HepG2 (cell line): ENCODE results near the gene ERCC2. TPM values are rescaled to one million over a fixed set of nuclear protein-coding genes. Genes with fewer than 3 reads are reported as not detected.
A peak's percentile ranks its signal among the peaks of the same experiment; 100 is the strongest.

ENCODE experiments used
- ARHGAP35 ChIP-seq: sonication (generic); formaldehyde crosslinking; IDR thresholded peaks from 2 replicates; pipeline ENCODE4 v1.9.0; 2022; ENCODE audit warnings: mild to moderate bottlenecking, inconsistent platforms, moderate library complexity, missing genetic modification reagents, borderline replicate concordance
- CC2D1A ChIP-seq: sonication (generic); formaldehyde crosslinking; IDR thresholded peaks from 2 replicates; pipeline ENCODE4 v1.8.1; 2023; ENCODE audit warnings: mild to moderate bottlenecking, missing genetic modification reagents
- GFI1 ChIP-seq: sonication (generic); formaldehyde crosslinking; IDR thresholded peaks from 2 replicates; pipeline ENCODE4 v1.5.0; 2020; ENCODE audit warnings: missing genetic modification reagents, mild to moderate bottlenecking, borderline replicate concordance
- MEF2D ChIP-seq: sonication (generic); formaldehyde crosslinking; IDR thresholded peaks from 2 replicates; pipeline ENCODE4 v1.5.1; 2020; ENCODE audit warnings: mild to moderate bottlenecking, missing genetic modification reagents
- NCOA1 ChIP-seq: sonication (generic); formaldehyde crosslinking; IDR thresholded peaks from 2 replicates; pipeline ENCODE4 v1.9.0; 2021; ENCODE audit warnings: missing genetic modification reagents
- PHF5A ChIP-seq: IDR thresholded peaks from one replicate; pipeline ENCODE4 v1.6.1; 2018; ENCODE audit warnings: low read depth, missing genetic modification reagents; ENCODE audit not compliant: unreplicated experiment
- POLR2A ChIP-seq, 2 experiments: IDR thresholded peaks; 2 replicates each; pipeline ENCODE4 v1.6.1; 2011; ENCODE audit warnings: low read depth in 2 of 2, low read length in 2 of 2, mild to moderate bottlenecking in 1 of 2, moderate library complexity in 1 of 2; ENCODE audit not compliant: insufficient read depth in 1 of 2
- REXO4 ChIP-seq: sonication (generic); formaldehyde crosslinking; IDR thresholded peaks from 2 replicates; pipeline ENCODE4 v1.8.0; 2022; ENCODE audit warnings: missing genetic modification reagents, mild to moderate bottlenecking, borderline replicate concordance
- RFXANK ChIP-seq: IDR thresholded peaks from 2 replicates; pipeline ENCODE4 v1.6.1; 2016
- TAF15 ChIP-seq: fragments of 200-400 bp; formaldehyde crosslinking; IDR thresholded peaks from one replicate; pipeline ENCODE4 v1.6.1; 2018; ENCODE audit warnings: mild to moderate bottlenecking, low read depth, low read length; ENCODE audit not compliant: poor library complexity, severe bottlenecking
- TCF12 ChIP-seq, 2 experiments: fragments of 450-650 bp in 1 of 2; sonication (generic) in 1 of 2; formaldehyde crosslinking in 1 of 2; IDR thresholded peaks; 2 replicates each; pipeline versions ENCODE4 v1.6.1 to v1.8.0; 2017 to 2022; ENCODE audit warnings: antibody characterized with exemption in 1 of 2, mild to moderate bottlenecking in 1 of 2, missing genetic modification reagents in 1 of 2, moderate library complexity in 1 of 2
- ZC3H13 ChIP-seq: sonication (generic); formaldehyde crosslinking; IDR thresholded peaks from 2 replicates; pipeline ENCODE4 v1.8.1; 2023; ENCODE audit warnings: mild to moderate bottlenecking, missing genetic modification reagents, moderate library complexity
- ZNF232 ChIP-seq: sonication (generic); formaldehyde crosslinking; IDR thresholded peaks from 2 replicates; pipeline ENCODE4 v1.4.0; 2020; ENCODE audit warnings: missing genetic modification reagents, borderline replicate concordance
- ZNF850 ChIP-seq: sonication (generic); formaldehyde crosslinking; conservative IDR thresholded peaks from 2 replicates; pipeline ENCODE4 v1.9.0; 2021; ENCODE audit warnings: mild to moderate bottlenecking, missing genetic modification reagents
- polyA plus RNA-seq, 8 experiments: library from polyadenylated mRNA; depleted of rRNA in 3 of 8; stranded (reverse) in 7 of 8; unstranded in 1 of 8; fragments of >200 nt; fragmentation: Illumina TruSeq in 4 of 8; extraction: Trizol in 4 of 8; gene quantifications; 2 replicates each; pipeline versions ENCODE4 v1.2.1 to v1.2.3, GENCODE V29; 2011 to 2016; ENCODE audit warnings: low read depth in 4 of 8, missing spikeins in 1 of 8, mixed read lengths in 1 of 8; ENCODE audit not compliant: insufficient read depth in 1 of 8
- total RNA-seq, 5 experiments: library from RNA; depleted of rRNA; stranded (reverse); fragments of >200 nt; fragmentation: Illumina TruSeq; extraction: Trizol; gene quantifications; 2 replicates each; pipeline ENCODE4 v1.2.3, GENCODE V29; 2016; ENCODE audit warnings: low read depth in 1 of 5
- TF ChIP-seq, protein P1 (sequence below): sonication (generic); formaldehyde crosslinking; IDR thresholded peaks from 2 replicates; pipeline ENCODE4 v1.4.0; 2020; ENCODE audit warnings: missing genetic modification reagents, borderline replicate concordance
- TF ChIP-seq, protein P2 (sequence below): sonication (generic); formaldehyde crosslinking; conservative IDR thresholded peaks from 2 replicates; pipeline ENCODE4 v1.8.0; 2022; ENCODE audit warnings: low read depth, missing genetic modification reagents
- TF ChIP-seq, protein P3 (sequence below): sonication (generic); formaldehyde crosslinking; IDR thresholded peaks from 2 replicates; pipeline ENCODE4 v1.5.0; 2020; ENCODE audit warnings: missing genetic modification reagents
- TF ChIP-seq, protein P4 (sequence below): sonication (generic); formaldehyde crosslinking; IDR thresholded peaks from 2 replicates; pipeline ENCODE4 v1.8.0; 2022; ENCODE audit warnings: mild to moderate bottlenecking, missing genetic modification reagents, borderline replicate concordance
- TF ChIP-seq, protein P5 (sequence below): sonication (generic); IDR thresholded peaks from 2 replicates; pipeline ENCODE4 v1.6.1; 2016; ENCODE audit warnings: low read depth, borderline replicate concordance

The ERCC2 gene
- total and polyA plus RNA-seq, 2 of the 13 experiments (the other 11 are each of a cell fraction or from before 2014, with no cell fraction given), result 25.4 to 49.2 TPM

DNA sequence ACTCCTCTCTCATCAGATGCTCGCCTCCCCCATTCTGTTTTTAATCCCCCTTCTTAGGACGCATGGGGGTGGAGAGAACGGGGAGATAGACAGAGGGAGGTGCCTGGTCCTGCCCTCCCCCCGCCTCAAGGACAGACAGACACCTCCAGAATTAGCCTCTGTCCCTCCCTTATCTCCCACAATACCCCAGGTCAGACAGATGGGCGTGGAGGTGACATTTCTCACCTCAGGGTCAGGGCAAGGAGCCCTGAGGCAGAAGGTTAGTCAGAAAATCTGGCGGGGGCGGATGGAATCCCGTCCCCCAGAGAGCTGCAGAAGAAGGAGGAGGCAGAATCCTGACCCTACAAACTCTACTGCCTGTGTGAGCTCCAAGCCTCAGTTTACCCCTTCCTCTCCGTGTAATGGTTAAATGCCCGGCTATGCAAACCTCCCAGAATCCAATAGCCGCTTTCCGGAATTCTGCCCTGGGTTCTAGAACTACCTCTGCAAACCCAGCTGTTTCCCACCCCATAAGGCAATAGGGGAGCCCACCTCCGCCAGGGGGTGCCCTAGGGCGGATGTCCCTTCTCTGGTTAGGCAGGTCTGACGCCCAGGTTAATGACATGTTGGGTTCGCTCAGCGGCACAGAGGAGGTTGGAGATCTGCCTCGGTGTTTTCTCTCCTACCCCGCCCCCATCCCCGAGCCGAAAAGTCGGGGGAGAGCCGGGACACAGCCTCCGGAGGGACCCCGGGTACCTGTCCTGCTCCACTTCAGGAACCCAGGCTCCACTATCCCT, 33.6 kb upstream of the ERCC2 start (continued):
- TF ChIP-seq, protein P1, sequence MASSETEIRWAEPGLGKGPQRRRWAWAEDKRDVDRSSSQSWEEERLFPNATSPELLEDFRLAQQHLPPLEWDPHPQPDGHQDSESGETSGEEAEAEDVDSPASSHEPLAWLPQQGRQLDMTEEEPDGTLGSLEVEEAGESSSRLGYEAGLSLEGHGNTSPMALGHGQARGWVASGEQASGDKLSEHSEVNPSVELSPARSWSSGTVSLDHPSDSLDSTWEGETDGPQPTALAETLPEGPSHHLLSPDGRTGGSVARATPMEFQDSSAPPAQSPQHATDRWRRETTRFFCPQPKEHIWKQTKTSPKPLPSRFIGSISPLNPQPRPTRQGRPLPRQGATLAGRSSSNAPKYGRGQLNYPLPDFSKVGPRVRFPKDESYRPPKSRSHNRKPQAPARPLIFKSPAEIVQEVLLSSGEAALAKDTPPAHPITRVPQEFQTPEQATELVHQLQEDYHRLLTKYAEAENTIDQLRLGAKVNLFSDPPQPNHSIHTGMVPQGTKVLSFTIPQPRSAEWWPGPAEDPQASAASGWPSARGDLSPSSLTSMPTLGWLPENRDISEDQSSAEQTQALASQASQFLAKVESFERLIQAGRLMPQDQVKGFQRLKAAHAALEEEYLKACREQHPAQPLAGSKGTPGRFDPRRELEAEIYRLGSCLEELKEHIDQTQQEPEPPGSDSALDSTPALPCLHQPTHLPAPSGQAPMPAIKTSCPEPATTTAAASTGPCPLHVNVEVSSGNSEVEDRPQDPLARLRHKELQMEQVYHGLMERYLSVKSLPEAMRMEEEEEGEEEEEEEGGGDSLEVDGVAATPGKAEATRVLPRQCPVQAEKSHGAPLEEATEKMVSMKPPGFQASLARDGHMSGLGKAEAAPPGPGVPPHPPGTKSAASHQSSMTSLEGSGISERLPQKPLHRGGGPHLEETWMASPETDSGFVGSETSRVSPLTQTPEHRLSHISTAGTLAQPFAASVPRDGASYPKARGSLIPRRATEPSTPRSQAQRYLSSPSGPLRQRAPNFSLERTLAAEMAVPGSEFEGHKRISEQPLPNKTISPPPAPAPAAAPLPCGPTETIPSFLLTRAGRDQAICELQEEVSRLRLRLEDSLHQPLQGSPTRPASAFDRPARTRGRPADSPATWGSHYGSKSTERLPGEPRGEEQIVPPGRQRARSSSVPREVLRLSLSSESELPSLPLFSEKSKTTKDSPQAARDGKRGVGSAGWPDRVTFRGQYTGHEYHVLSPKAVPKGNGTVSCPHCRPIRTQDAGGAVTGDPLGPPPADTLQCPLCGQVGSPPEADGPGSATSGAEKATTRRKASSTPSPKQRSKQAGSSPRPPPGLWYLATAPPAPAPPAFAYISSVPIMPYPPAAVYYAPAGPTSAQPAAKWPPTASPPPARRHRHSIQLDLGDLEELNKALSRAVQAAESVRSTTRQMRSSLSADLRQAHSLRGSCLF (CRISPR knock-in tag), result no peak
- TF ChIP-seq REXO4 (no peak), TAF15 (no peak), POLR2A (IDR thresholded peaks at IDR 0.05; ENCODE audit: insufficient read depth in 1 of 2, low read depth in 2 of 2, low read length in 2 of 2) (no peak), TCF12 (IDR thresholded peaks at IDR 0.05) (no peak), TCF12 (CRISPR knock-in tag; IDR thresholded peaks at IDR 0.05) (no peak), PHF5A (CRISPR knock-in tag) (no peak), MEF2D (CRISPR knock-in tag) (no peak), GFI1 (CRISPR knock-in tag) (no peak), CC2D1A (no peak), NCOA1 (CRISPR knock-in tag) (no peak), ZNF850 (no peak), ARHGAP35 (CRISPR knock-in tag) (no peak), RFXANK (CRISPR knock-in tag) (no peak), ZNF232 (CRISPR knock-in tag) (no peak), ZC3H13 (no peak)
- TF ChIP-seq, protein P2, sequence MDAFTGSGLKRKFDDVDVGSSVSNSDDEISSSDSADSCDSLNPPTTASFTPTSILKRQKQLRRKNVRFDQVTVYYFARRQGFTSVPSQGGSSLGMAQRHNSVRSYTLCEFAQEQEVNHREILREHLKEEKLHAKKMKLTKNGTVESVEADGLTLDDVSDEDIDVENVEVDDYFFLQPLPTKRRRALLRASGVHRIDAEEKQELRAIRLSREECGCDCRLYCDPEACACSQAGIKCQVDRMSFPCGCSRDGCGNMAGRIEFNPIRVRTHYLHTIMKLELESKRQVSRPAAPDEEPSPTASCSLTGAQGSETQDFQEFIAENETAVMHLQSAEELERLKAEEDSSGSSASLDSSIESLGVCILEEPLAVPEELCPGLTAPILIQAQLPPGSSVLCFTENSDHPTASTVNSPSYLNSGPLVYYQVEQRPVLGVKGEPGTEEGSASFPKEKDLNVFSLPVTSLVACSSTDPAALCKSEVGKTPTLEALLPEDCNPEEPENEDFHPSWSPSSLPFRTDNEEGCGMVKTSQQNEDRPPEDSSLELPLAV (CRISPR knock-in tag), result no peak
- TF ChIP-seq, protein P3, sequence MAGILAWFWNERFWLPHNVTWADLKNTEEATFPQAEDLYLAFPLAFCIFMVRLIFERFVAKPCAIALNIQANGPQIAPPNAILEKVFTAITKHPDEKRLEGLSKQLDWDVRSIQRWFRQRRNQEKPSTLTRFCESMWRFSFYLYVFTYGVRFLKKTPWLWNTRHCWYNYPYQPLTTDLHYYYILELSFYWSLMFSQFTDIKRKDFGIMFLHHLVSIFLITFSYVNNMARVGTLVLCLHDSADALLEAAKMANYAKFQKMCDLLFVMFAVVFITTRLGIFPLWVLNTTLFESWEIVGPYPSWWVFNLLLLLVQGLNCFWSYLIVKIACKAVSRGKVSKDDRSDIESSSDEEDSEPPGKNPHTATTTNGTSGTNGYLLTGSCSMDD (CRISPR knock-in tag), result no peak
- TF ChIP-seq, protein P4, sequence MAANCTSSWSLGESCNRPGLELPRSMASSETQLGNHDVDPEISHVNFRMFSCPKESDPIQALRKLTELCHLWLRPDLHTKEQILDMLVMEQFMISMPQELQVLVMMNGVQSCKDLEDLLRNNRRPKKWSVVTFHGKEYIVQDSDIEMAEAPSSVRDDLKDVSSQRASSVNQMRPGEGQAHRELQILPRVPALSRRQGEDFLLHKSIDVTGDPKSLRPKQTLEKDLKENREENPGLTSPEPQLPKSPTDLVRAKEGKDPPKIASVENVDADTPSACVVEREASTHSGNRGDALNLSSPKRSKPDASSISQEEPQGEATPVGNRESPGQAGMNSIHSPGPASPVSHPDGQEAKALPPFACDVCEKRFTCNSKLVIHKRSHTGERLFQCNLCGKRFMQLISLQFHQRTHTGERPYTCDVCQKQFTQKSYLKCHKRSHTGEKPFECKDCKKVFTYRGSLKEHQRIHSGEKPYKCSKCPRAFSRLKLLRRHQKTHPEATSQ (CRISPR knock-in tag), result no peak
- TF ChIP-seq, protein P5, sequence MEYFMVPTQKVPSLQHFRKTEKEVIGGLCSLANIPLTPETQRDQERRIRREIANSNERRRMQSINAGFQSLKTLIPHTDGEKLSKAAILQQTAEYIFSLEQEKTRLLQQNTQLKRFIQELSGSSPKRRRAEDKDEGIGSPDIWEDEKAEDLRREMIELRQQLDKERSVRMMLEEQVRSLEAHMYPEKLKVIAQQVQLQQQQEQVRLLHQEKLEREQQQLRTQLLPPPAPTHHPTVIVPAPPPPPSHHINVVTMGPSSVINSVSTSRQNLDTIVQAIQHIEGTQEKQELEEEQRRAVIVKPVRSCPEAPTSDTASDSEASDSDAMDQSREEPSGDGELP, result peak; percentile 76
